Measurements from ENCODE around the gene GPR17.

GRCh38 chr2:127604986-127605385 lies 41.0 kb upstream of the GPR17 start:
- TF ChIP-seq CTCF (optimal IDR thresholded peaks at IDR 0.05 in 1 of 3, IDR thresholded peaks at IDR 0.05 in 1 of 3, conservative IDR thresholded peaks at IDR 0.05 in 1 of 3; ENCODE audit: extremely low read depth in 1 of 3, insufficient read depth in 2 of 3, low read length in 3 of 3): no peak
- TF ChIP-seq EZH2 (IDR thresholded peaks at IDR 0.05; ENCODE audit: low read length): no peak

Data from keratinocyte (primary cell).